HepG2 (cell line): ENCODE data around the gene SLC4A7. TPM values are rescaled to one million over a fixed set of nuclear protein-coding genes. Genes with fewer than 3 reads are reported as not detected.

Source experiments
- ATF7 ChIP-seq, 2 experiments: fragments of 450-650 bp in 1 of 2; sonication (generic) in 1 of 2; formaldehyde crosslinking in 1 of 2; IDR thresholded peaks; 2 replicates each; pipeline versions ENCODE4 v1.4.0 to v1.6.1; 2016 to 2020; ENCODE audit warnings: antibody characterized with exemption in 1 of 2, mild to moderate bottlenecking in 1 of 2, missing genetic modification reagents in 1 of 2
- DZIP1 ChIP-seq: sonication (generic); formaldehyde crosslinking; IDR thresholded peaks from 2 replicates; pipeline ENCODE4 v1.5.0; 2020; ENCODE audit warnings: mild to moderate bottlenecking, missing genetic modification reagents
- HNF1A ChIP-seq, 2 experiments: sonication (generic) in 1 of 2; formaldehyde crosslinking in 1 of 2; IDR thresholded peaks; 2 replicates each; pipeline versions ENCODE4 v1.4.0 to v1.6.1; 2016 to 2020; ENCODE audit warnings: borderline replicate concordance in 1 of 2, low read depth in 1 of 2, mild to moderate bottlenecking in 1 of 2, missing genetic modification reagents in 1 of 2
- KLF15 ChIP-seq: sonication (generic); formaldehyde crosslinking; IDR thresholded peaks from 2 replicates; pipeline ENCODE4 v1.8.1; 2023; ENCODE audit warnings: borderline replicate concordance, mild to moderate bottlenecking, inconsistent platforms, missing genetic modification reagents, mixed read lengths
- NCOA1 ChIP-seq: sonication (generic); formaldehyde crosslinking; IDR thresholded peaks from 2 replicates; pipeline ENCODE4 v1.9.0; 2021; ENCODE audit warnings: missing genetic modification reagents
- NCOR1 ChIP-seq: fragments of 200-600 bp; sonication (generic); IDR thresholded peaks from 2 replicates; pipeline ENCODE4 v1.7.0; 2017; ENCODE audit warnings: antibody characterized with exemption, low read length, borderline replicate concordance
- PATZ1 ChIP-seq: sonication (generic); formaldehyde crosslinking; IDR thresholded peaks from 2 replicates; pipeline ENCODE4 v1.4.0; 2020; ENCODE audit warnings: missing genetic modification reagents
- PRMT3 ChIP-seq: sonication (generic); formaldehyde crosslinking; IDR thresholded peaks from 2 replicates; pipeline ENCODE4 v1.8.1; 2022; ENCODE audit warnings: low read depth, mild to moderate bottlenecking, moderate library complexity, missing genetic modification reagents, borderline replicate concordance
- RFX5 ChIP-seq: IDR thresholded peaks from 2 replicates; pipeline ENCODE4 v1.6.1; 2011; ENCODE audit warnings: low read depth, low read length, improper control_type of control experiment
- SCMH1 ChIP-seq: sonication (generic); formaldehyde crosslinking; IDR thresholded peaks from 2 replicates; pipeline ENCODE4 v1.9.0; 2021; ENCODE audit warnings: missing genetic modification reagents, mild to moderate bottlenecking, borderline replicate concordance
- SIX1 ChIP-seq: sonication (generic); formaldehyde crosslinking; IDR thresholded peaks from 2 replicates; pipeline ENCODE4 v1.4.0; 2020; ENCODE audit warnings: missing genetic modification reagents, borderline replicate concordance
- ZFP82 ChIP-seq: sonication (generic); formaldehyde crosslinking; IDR thresholded peaks from 2 replicates; pipeline ENCODE4 v1.5.1; 2020; ENCODE audit warnings: mild to moderate bottlenecking, missing genetic modification reagents, borderline replicate concordance
- ZNF660 ChIP-seq: sonication (generic); formaldehyde crosslinking; IDR thresholded peaks from 2 replicates; pipeline ENCODE4 v1.5.1; 2020; ENCODE audit warnings: mild to moderate bottlenecking, low read depth, missing genetic modification reagents, borderline replicate concordance
- ZNF749 ChIP-seq: sonication (generic); formaldehyde crosslinking; IDR thresholded peaks from 2 replicates; pipeline ENCODE4 v1.8.0; 2022; ENCODE audit warnings: mild to moderate bottlenecking, missing genetic modification reagents, moderate library complexity, borderline replicate concordance
- ZNF878 ChIP-seq: sonication (generic); formaldehyde crosslinking; IDR thresholded peaks from 2 replicates; pipeline ENCODE4 v1.8.1; 2023; ENCODE audit warnings: mild to moderate bottlenecking, missing genetic modification reagents, moderate library complexity
- polyA plus RNA-seq, 8 experiments: library from polyadenylated mRNA; depleted of rRNA in 3 of 8; stranded (reverse) in 7 of 8; unstranded in 1 of 8; fragments of >200 nt; fragmentation: Illumina TruSeq in 4 of 8; extraction: Trizol in 4 of 8; gene quantifications; 2 replicates each; pipeline versions ENCODE4 v1.2.1 to v1.2.3, GENCODE V29; 2011 to 2016; ENCODE audit warnings: low read depth in 4 of 8, missing spikeins in 1 of 8, mixed read lengths in 1 of 8; ENCODE audit not compliant: insufficient read depth in 1 of 8
- total RNA-seq, 5 experiments: library from RNA; depleted of rRNA; stranded (reverse); fragments of >200 nt; fragmentation: Illumina TruSeq; extraction: Trizol; gene quantifications; 2 replicates each; pipeline ENCODE4 v1.2.3, GENCODE V29; 2016; ENCODE audit warnings: low read depth in 1 of 5
- TF ChIP-seq, protein P1 (sequence below): sonication (generic); formaldehyde crosslinking; IDR thresholded peaks from 2 replicates; pipeline ENCODE4 v1.5.0; 2020; ENCODE audit warnings: missing genetic modification reagents

Gene SLC4A7
- total and polyA plus RNA-seq, 2 of the 13 experiments (the other 11 are each of a cell fraction or from before 2014, with no cell fraction given), result 16.4 to 43.8 TPM

DNA sequence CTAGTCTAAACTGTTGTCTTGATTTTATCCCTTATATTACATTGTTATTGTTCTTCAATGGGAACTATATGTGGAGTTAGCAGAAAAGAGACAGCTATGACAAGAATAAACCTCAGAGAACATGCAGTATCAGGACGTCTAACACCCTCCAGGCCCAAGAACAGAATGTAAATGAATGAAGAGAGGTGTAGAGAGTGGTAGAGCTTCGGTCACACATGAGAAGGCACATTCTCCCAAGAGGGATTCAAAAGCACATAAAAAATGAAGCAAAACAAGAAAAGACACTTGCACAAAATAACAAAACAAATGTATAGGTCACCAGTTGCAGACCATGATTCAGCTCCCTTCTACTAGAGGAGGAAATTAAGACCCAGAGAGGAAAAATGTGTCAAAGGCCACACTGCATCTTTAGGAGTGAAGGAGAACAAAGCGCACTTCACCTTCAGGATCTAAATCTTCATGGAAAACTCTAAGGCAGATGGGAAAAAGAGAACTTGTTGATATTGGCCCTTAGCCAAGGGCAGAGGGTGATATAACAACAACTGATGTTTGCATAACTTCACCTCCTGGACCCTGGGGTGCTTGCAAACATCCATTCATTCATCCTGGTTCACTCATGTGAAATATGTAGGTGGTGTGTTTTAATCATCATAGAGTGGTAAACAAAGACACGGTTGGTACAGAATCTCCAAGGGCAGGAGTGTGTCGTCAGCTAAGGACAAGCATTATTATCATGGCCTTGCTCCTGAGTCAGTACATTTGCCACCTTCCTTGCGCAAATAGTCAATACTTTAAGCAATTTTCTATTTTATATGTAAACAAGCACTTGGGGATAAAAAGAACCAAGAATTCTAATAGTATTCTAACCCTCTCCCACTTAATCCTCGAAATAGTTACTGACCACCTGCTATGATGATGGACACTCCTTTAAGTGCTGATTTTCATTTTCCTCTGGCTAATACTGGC lies 123.8 kb downstream of the SLC4A7 start (continued):
- TF ChIP-seq SIX1 (CRISPR knock-in tag) (peak; percentile 85; the same call in 1 of the 2 replicates), PATZ1 (CRISPR knock-in tag) (peak; percentile 82), DZIP1 (CRISPR knock-in tag) (no peak; the same call in 1 of the 2 replicates), PRMT3 (peak; percentile 40; the same call in 1 of the 2 replicates), ZFP82 (no peak), KLF15 (CRISPR knock-in tag) (no peak), NCOR1 (peak; percentile 96), ZNF878 (CRISPR knock-in tag) (peak; percentile 95; the same call in 1 of the 2 replicates), ATF7 (IDR thresholded peaks at IDR 0.05) (peak; percentile 65), ATF7 (CRISPR knock-in tag; IDR thresholded peaks at IDR 0.05) (peak; percentile 19; the same call in 1 of the 2 replicates), ZNF660 (CRISPR knock-in tag) (no peak), SCMH1 (no peak), RFX5 (no peak), NCOA1 (peak; percentile 99), ZNF749 (CRISPR knock-in tag) (no peak; the same call in 1 of the 2 replicates), HNF1A (IDR thresholded peaks at IDR 0.05; ENCODE audit: low read depth) (peak; percentile 91), HNF1A (CRISPR knock-in tag; IDR thresholded peaks at IDR 0.05; ENCODE audit: borderline replicate concordance) (peak; percentile 96)
- TF ChIP-seq, protein P1, sequence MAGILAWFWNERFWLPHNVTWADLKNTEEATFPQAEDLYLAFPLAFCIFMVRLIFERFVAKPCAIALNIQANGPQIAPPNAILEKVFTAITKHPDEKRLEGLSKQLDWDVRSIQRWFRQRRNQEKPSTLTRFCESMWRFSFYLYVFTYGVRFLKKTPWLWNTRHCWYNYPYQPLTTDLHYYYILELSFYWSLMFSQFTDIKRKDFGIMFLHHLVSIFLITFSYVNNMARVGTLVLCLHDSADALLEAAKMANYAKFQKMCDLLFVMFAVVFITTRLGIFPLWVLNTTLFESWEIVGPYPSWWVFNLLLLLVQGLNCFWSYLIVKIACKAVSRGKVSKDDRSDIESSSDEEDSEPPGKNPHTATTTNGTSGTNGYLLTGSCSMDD, result no peak
